Activated naive CD8-positive, alpha-beta T cell treated with anti-CD3 and anti-CD28 coated beads, Interleukin-2, amount 50 U/mL, for 16 hours (primary cell): Measurements from ENCODE around the gene LMX1A.

Source experiments
- DNase-seq: peaks from one replicate; pipeline ENCODE4 v3.0.0-alpha.2; 2020; ENCODE audit warnings: low read depth, low spot score

Gene LMX1A

GRCh38 chr1:165265196-165265838, 91.2 kb downstream of the LMX1A start:
- DNase-seq = no peak

DNA sequence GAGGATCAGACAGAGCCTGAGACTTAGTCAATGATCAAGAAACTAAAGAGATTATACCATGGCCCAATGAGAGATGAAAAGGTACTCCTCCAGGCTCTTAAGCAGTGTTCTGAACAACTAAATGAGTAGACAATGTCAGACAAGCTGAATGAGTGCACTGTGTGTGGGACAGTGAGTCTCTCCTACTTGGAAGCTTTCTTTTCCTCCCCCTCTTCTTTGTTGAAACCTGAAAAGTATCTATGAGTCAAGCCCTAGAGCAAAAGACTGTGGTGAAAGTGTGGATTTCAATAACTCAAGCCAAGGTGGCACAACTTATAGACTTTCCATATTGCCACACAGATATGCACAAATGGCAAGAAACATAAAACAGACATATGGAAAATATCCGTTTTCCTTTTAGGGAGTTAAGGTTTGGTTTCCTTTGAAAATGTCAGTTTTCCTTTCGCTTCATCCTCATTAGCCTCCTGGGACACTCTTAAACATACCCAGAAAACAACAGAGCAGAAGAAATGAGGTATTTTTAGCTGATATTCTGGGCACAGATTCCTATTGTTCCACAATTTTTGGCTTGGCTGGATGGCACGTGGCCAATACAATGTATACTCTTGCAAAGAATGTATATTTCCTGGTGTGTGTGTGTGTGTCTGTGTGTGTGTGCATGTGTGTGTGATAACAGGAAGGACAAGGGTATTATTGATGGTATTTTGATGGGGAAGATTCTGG, 96.6 kb downstream of the LMX1A start:
- DNase-seq = no peak

DNA sequence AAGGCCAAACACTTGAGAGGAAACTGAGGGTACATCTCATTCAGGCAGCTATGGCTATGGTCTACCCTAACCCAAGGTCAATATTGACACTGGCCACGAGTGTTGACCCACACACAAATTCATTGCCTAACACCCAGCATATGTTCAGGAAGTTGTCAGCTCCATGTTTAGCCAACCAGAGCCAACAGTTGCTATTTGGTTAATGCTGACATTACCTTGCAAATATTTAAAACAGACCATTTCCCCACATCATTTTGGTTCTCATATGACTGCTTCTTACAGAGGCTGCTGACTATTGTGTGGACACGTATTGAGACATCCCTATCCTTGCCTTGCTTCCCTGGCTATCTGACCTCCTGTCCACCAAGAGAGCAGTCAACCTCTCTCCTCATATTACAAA, 97.3 kb downstream of the LMX1A start:
- DNase-seq = no peak

DNA sequence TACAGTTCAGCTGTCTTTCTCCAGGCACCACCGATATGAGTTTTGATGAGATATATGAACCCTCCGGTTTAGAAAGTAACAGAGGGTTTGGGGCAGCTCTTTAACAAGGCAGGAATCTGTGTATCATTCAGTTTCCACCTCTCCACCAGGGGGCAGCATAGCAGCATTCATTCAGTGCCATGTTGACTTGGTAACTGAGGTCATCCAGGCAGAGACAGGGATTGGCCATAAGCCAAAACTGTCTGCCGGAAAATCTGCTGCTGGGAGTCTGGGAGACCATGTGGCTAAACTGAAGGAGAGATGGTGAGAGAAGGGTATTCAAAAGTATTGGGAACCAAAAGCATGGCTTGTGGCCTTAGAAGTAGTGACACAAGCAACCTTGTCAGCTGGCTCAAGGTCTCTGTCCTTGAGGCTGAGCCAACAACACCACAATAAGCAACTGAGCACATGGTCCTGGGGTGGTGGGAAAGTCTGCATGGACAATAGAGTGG, 98.5 kb downstream of the LMX1A start:
- DNase-seq = no peak

DNA sequence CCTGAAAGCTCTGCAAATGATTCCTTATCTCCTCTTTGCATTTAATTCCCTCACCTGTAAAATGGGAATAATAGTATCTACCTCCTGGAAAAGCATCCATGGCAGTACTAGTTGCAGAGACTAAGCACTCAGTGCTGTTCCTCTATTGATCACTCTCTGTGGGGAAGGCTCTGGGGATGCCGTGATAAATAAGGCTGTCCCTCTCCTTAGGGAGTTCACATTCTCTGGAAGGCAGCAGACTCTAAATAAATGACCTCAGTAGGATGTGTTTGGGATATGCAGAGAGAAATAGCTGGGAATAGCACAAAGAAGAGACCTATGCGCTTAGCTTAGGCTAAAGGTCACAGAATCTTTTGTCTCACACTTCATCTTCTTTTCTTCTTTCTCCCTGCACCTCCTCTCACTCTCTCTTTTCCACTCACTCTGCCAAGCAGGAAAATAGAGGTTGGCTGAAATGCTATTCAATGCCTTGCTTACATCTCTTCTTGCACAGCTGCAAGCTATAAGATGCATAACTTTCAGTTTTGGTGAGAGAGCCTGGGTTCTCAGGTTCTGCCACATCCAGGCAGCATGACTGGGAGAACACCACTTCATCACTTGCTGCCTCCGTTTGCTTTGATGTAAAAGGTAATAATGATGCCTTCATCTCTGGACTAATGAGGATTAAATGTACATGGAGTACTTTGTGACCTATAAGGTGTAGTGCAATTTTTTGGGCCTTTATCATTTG, 101.5 kb downstream of the LMX1A start:
- DNase-seq = no peak

- DNase-seq = no peak
Observed at GRCh38 chr1:165254376-165254775, 102.1 kb downstream of the LMX1A start.

DNA sequence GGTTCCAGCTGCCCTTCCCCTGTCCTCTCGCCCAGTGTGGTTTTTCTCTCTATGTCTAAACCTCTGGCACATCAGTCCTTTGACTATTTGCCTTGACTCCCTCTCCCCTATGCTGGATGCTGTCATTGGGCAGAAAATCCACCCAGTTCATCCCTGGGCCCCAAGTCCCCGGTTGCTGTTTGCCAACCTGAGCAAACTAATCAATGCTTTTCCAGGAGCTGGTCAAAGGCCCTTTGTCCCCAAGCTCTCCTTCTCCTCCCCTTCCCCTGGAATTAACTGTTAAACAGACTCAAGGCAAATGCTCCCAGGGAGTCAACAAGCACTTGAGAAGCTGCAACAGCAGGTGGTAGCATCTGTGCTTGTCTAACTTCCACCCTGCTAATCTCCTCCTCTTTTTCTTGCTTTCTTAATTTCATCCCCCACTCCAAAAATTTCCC, 102.7 kb downstream of the LMX1A start:
- no peak for DNase-seq

DNA sequence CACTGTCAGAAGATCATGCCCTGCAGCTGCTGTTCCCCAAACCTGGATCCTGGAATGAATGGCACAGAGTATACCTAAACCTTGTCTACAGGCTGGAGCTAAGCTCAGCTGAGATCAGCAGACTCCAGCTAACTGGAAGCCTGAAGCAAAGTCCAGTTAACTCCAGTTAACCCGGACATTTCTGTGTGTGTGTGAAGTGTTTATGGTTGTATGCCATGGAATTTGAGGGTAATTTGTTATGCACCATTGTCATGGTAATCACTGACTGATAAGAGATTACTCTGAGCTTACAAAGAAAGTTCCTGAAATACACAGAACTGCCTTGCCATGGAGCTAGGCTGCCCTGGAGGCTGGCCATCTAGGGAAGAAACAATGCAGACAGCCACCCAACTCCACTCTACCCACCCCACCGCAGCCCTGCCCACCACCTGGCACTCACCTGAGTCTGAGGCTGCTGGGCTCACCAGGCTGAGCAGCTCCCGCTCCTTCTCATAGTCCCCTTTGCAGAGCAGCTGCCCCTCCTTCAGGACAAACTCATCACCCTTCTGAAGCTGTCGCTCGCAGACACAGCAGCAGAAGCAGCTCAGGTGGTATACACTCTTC, 107.4 kb downstream of the LMX1A start:
- no peak for DNase-seq

DNA sequence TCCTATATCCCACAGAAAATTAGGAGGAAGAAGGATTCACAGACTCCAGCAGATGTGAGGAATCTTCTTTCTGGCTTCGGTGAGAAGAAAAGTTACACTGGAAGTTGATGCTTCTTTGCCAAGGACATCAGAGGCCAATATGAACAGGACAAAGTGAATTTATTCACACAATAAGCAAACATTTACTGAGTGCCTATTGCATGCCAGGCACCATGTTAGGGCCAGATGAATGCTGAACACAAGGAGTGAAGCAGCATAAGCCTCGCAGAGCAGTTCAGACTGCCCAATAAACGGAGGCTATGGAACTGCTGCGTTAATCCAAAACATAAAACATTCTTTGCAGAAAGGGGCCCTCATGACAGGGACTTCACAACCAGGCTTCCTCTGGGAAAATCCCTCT, 114.6 kb downstream of the LMX1A start:
- DNase-seq = no peak

DNA sequence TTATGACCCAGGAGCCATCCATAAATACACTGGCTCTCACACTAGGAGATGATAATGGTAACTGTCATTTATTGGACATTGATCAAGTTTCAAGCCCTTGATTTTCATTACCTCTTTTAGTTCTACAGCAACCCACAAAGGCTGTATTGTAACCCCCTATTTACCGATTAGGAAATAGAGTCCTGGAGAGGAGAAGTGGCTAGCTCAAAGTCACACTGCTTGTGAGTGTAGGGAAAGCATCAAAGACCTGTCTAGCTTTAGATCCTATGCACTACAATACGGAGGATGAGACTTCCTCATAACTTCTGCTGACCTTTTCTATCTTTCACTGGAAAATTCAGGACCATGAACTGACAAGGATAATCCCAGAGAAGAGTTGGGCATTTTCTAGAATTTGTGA, 115.2 kb downstream of the LMX1A start:
- DNase-seq = no peak

DNA sequence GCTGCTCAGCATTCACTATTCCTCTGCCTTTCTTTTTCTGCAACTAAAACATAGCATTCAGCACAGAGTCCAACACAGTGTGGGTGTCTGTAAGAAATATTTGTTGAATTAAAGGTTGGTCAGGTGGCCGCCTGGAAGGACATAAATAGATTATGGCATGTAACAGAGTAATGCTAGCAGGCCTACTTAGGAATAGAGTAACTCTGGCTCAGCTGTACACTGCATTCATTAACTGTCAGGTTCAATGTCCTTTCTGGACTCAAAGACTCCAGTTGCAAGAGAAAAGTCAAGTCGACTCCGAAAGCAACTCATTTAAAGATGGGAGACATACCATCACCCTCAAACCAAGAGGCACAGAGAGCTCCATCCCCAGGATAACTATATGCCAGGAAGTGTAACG, 116.0 kb downstream of the LMX1A start:
- no peak for DNase-seq

- DNase-seq = no peak
Observed at GRCh38 chr1:165239873-165240272, 116.6 kb downstream of the LMX1A start.

DNA sequence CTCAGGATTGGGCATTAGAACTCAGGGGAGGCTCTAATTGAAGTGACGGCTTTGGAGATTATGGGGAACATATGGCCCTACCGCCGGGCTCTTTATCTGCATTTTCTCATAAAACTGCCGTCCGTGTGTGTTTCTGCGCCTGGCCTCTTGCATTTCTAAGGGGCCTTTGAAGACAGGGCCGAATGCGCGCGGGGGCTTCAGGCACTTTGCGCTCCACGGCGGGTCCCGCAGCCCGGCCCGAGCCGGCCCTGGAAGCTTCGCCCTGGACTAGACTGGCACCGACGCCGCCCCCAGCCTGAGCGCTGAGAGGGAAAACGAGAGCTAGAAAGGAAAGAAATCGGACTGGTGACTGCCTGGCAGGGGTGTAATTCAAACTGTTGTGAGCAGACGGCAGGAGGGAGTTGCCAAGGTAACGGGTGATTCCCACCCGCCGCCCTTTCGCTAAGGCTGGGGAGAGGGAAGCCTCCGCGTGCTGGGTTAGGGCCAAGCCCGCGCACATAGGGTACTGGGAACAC, 120.7 kb downstream of the LMX1A start:
- no peak for DNase-seq

DNA sequence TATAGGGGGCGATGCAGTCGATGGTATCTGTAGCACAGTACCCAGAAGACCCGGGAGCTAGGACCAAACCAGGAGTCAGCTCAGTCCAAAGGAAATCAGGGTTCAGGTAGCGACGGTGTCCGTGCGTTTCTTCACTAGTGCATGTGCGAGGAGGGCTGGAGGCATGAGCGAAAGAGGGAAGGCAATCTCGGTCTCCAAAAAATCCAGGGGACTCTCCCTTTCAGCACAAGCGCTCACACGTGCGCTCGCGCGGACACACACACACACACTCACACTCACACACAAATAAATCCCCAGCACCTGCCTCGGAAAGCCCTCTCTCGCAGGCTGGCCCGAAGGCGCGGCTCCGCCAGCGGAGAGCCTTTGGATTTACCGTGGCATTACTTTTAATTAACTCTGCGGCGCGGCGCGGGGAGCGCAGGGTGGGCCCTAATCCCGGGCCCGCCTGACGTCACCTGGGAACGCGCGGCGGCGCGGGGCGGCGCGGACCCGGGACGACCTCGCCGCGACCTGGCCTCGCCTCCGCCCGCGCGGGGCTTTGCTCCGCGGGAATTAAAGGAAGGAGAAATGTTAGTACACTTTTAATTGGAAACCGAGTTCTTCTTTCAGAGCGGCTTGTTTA, 121.2 kb downstream of the LMX1A start:
- no peak for DNase-seq

GRCh38 chr1:165234149-165234548, 122.4 kb downstream of the LMX1A start:
- DNase-seq = no peak

GRCh38 chr1:165228676-165229075, 127.8 kb downstream of the LMX1A start:
- no peak for DNase-seq

DNA sequence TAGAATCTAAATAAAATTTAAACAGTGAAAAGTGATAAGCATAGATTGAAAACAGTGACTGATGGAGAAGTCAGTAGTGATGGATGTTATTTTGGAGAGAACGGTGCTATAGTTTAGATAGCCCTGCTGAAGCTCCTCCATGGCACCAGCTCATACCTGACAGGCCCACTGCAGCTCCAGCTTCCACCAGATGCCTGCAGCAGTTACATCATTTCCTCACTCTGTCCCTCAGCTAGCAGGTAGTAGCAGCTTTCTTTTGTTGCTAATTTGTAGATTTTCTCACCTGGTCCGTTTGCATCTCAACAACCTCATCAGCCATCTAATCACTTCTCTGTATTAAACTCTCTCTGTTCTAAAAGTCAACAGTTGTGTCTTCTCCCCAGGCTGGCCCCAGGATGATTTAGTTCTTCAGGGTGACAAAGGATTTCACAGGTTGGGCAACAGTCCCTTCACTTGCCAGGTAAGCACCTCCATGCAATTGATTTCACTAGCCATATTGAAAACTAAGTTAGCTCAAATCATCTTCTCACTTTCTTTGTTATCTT, 128.3 kb downstream of the LMX1A start:
- no peak for DNase-seq

GRCh38 chr1:165226326-165226725, 130.2 kb downstream of the LMX1A start:
- DNase-seq = no peak

DNA sequence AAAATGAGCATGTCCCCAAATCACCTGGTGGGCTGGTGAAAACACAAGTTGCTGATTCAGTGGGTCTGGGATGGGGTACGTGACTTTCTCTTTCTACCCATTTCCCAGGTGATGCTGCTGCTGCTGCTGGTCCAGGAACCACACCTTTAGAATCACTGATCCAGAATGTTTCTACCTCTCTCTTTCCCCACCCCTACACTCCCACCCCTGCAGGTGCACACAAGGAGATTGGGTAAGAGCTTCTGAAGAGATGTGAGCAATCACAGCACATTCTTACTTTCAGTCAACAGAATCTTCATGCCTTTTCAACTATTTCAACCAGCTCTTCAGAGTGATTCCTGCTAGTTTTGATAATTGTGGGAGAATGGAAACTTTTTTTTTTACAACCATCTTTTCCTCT, 130.9 kb downstream of the LMX1A start:
- no peak for DNase-seq

- DNase-seq = no peak
Observed at GRCh38 chr1:165225062-165225461, 131.5 kb downstream of the LMX1A start.

DNA sequence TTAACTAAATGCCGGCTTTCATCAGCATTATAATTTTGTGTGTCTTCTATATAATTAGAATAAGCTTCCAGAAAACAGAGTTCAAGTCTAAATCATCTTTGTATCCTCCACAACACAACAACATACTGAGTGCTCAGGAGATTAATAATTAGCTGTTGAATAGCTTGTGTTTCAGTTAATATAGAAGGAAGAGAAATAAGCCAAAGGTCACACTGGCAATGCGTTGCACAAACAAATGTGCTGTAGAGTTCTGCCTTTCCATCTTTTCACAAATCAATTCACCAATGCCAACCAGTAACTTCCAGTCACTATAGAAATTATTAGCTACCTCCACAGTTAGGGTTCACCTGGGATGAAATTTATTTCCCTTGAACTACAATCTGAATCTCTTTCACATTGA, 132.0 kb downstream of the LMX1A start:
- DNase-seq = no peak
